Measurements from ENCODE around the gene EVI5.

- no peak for TF ChIP-seq CTCF (IDR thresholded peaks at IDR 0.05)
- no peak for TF ChIP-seq POLR2AphosphoS5 (IDR thresholded peaks at IDR 0.05)
- no peak for TF ChIP-seq POLR2A (IDR thresholded peaks at IDR 0.05)
Observed at GRCh38 chr1:92486251-92487077, 298.4 kb downstream of the EVI5 start, which contains the start of gene GFI1.

Measured in gastroesophageal sphincter (tissue), 3 donors.